ENCODE data around the gene FARSB. TPM values are rescaled to one million over a fixed set of nuclear protein-coding genes. Genes with fewer than 3 reads are reported as not detected.

The FARSB gene
- total RNA-seq, 1 donor from 2014 or later: 23.1 TPM

DNA sequence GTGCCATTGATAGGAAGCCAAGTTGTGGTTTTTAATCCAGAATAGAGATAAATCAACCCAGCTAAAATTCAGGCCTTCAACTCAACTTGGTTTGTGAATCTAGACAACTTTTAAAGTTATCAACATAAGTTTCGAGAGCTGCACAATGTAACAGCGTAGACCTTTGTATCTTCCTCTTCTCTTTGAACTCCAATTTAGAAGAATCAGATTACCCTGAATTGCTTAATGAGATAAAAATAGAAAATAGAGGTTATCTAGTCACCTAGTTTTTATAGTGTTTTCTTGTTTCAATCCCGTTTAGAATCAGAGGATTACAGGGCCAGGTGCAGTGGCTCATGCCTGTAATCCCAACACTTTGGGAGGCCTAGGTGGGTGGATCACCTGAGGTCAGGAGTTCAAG, 27.9 kb upstream of the FARSB start:
- Mint-ChIP-seq H3K27me3 (ENCODE audit: low read depth, unreplicated experiment) (no peaks in the 10 kb centered on the region), H3K9me3 (ENCODE audit: unreplicated experiment) (no peaks in the 10 kb centered on the region), H3K27ac (ENCODE audit: unreplicated experiment) (no peak overlapping the region)

DNA sequence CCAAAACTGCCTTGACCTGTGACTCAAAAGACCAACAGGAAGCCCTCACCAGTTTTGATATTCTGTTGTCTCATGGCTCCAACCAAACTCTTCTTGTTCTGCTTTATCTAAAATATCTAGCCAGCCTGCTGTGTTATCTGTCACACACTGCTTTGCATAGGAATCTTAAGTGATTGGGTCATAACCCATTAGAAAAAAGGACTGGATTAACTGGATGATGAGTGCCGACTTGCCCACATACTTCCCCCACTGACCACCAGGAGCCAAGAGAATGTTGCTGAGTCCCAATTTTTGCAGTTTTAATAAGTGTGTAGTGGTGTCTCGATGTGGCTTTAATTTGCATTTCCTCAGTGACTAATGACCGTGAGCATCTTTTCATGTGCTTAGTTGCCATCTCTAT, 22.1 kb upstream of the FARSB start:
- Mint-ChIP-seq H3K36me3 (ENCODE audit: low read depth, unreplicated experiment) (no peaks in the 10 kb centered on the region), H3K4me3 (ENCODE audit: unreplicated experiment) (no peak overlapping the region), H3K27ac (ENCODE audit: unreplicated experiment) (peak overlapping the region; percentile 8), H3K9me3 (ENCODE audit: unreplicated experiment) (no peaks in the 10 kb centered on the region), H3K4me1 (ENCODE audit: low read depth, unreplicated experiment) (peaks cover 3% of the 10 kb centered on the region), H3K27me3 (ENCODE audit: low read depth, unreplicated experiment) (peaks cover 4% of the 10 kb centered on the region)
- no peak overlapping the region for H2AFZ ChIP-seq (ENCODE audit: low read depth, low read length)
- no peaks in the 10 kb centered on the region for H3K4me1 ChIP-seq (ENCODE audit: insufficient read depth, low read length)
- FAIRE-seq (peak; percentile 47), DNase-seq (ENCODE audit: low read depth) (no peak)
- no peak for TF ChIP-seq EZH2 (IDR thresholded peaks at IDR 0.05; ENCODE audit: insufficient read depth, low read length)
- TF ChIP-seq, protein P1, sequence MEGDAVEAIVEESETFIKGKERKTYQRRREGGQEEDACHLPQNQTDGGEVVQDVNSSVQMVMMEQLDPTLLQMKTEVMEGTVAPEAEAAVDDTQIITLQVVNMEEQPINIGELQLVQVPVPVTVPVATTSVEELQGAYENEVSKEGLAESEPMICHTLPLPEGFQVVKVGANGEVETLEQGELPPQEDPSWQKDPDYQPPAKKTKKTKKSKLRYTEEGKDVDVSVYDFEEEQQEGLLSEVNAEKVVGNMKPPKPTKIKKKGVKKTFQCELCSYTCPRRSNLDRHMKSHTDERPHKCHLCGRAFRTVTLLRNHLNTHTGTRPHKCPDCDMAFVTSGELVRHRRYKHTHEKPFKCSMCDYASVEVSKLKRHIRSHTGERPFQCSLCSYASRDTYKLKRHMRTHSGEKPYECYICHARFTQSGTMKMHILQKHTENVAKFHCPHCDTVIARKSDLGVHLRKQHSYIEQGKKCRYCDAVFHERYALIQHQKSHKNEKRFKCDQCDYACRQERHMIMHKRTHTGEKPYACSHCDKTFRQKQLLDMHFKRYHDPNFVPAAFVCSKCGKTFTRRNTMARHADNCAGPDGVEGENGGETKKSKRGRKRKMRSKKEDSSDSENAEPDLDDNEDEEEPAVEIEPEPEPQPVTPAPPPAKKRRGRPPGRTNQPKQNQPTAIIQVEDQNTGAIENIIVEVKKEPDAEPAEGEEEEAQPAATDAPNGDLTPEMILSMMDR (IDR thresholded peaks at IDR 0.05; ENCODE audit: insufficient read depth, low read depth, low read length): no peak
- no peak overlapping the region for H3K4me3 ChIP-seq (ENCODE audit: insufficient read depth, low read depth, low read length)
- no peaks in the 10 kb centered on the region for H3K79me2 ChIP-seq (ENCODE audit: insufficient read depth, low read length)
- H3K27ac ChIP-seq (ENCODE audit: low read depth, low read length): no peak overlapping the region
- H3K27me3 ChIP-seq (ENCODE audit: insufficient read depth, low read length): peaks cover 6% of the 10 kb centered on the region
- H3K4me2 ChIP-seq (ENCODE audit: low read length): no peak overlapping the region
- no peaks in the 10 kb centered on the region for H3K9me3 ChIP-seq (ENCODE audit: insufficient read depth, low read depth, low read length)
- H3K36me3 ChIP-seq (ENCODE audit: insufficient read depth, low read length): no peaks in the 10 kb centered on the region
- no peak overlapping the region for H3K9ac ChIP-seq (ENCODE audit: low read length)
- no peaks in the 10 kb centered on the region for H4K20me1 ChIP-seq (ENCODE audit: insufficient read depth, low read length)

More for the DNA sequence above, 27.9 kb upstream of the FARSB start:
- TF ChIP-seq, protein P1 (IDR thresholded peaks at IDR 0.05; ENCODE audit: insufficient read depth, low read depth, low read length): no peak
- TF ChIP-seq EZH2 (IDR thresholded peaks at IDR 0.05; ENCODE audit: insufficient read depth, low read length): no peak
- Histone ChIP-seq H3K36me3 (ENCODE audit: insufficient read depth, low read length) (no peaks in the 10 kb centered on the region), H2AFZ (ENCODE audit: low read depth, low read length) (no peak overlapping the region), H3K9me3 (ENCODE audit: insufficient read depth, low read depth, low read length) (no peaks in the 10 kb centered on the region), H3K4me1 (ENCODE audit: insufficient read depth, low read length) (no peaks in the 10 kb centered on the region), H3K9ac (ENCODE audit: low read length) (no peak overlapping the region), H3K27ac (ENCODE audit: low read depth, low read length) (no peak overlapping the region), H3K4me2 (ENCODE audit: low read length) (no peak overlapping the region), H3K79me2 (ENCODE audit: insufficient read depth, low read length) (no peaks in the 10 kb centered on the region), H3K4me3 (ENCODE audit: insufficient read depth, low read depth, low read length) (no peak overlapping the region), H3K27me3 (ENCODE audit: insufficient read depth, low read length) (peaks cover 6% of the 10 kb centered on the region), H4K20me1 (ENCODE audit: insufficient read depth, low read length) (no peaks in the 10 kb centered on the region)
- H3K4me3 Mint-ChIP-seq (ENCODE audit: unreplicated experiment): no peak overlapping the region
- no peaks in the 10 kb centered on the region for H3K4me1 Mint-ChIP-seq (ENCODE audit: low read depth, unreplicated experiment)
- no peak for FAIRE-seq
- no peak for DNase-seq (ENCODE audit: low read depth)
- no peaks in the 10 kb centered on the region for H3K36me3 Mint-ChIP-seq (ENCODE audit: low read depth, unreplicated experiment)

DNA sequence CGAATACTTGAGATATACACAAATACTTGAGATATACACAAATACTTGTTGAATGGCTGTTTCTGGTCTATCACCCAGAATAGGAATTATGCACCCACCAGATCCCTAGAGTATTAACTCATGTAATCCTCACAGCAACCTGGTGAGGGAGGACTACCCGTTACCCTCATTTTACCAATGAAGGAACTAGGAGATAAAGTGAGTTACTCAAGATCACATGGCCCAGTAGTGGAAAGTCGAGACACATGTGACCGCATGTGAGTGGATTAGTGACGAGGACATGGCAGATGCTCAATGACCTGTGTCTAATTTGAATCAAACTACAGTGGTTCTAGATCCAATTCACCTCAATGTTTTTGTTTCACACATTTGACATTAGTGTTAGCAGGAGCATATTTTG, 18.0 kb upstream of the FARSB start:
- Histone ChIP-seq H3K9ac (ENCODE audit: low read length) (no peak overlapping the region), H3K27me3 (ENCODE audit: insufficient read depth, low read length) (peaks cover 20% of the 10 kb centered on the region), H3K27ac (ENCODE audit: low read depth, low read length) (no peak overlapping the region), H3K79me2 (ENCODE audit: insufficient read depth, low read length) (no peaks in the 10 kb centered on the region), H2AFZ (ENCODE audit: low read depth, low read length) (no peak overlapping the region), H3K36me3 (ENCODE audit: insufficient read depth, low read length) (no peaks in the 10 kb centered on the region), H3K4me1 (ENCODE audit: insufficient read depth, low read length) (no peaks in the 10 kb centered on the region), H3K4me3 (ENCODE audit: insufficient read depth, low read depth, low read length) (no peak overlapping the region), H3K4me2 (ENCODE audit: low read length) (no peak overlapping the region), H4K20me1 (ENCODE audit: insufficient read depth, low read length) (no peaks in the 10 kb centered on the region), H3K9me3 (ENCODE audit: insufficient read depth, low read depth, low read length) (no peaks in the 10 kb centered on the region)
- no peak overlapping the region for H3K4me3 Mint-ChIP-seq (ENCODE audit: unreplicated experiment)
- H3K9me3 Mint-ChIP-seq (ENCODE audit: unreplicated experiment): peaks cover 2% of the 10 kb centered on the region
- TF ChIP-seq, protein P1 (IDR thresholded peaks at IDR 0.05; ENCODE audit: insufficient read depth, low read depth, low read length): no peak
- no peak for TF ChIP-seq EZH2 (IDR thresholded peaks at IDR 0.05; ENCODE audit: insufficient read depth, low read length)
- H3K4me1 Mint-ChIP-seq (ENCODE audit: low read depth, unreplicated experiment): peaks cover 3% of the 10 kb centered on the region
- FAIRE-seq: no peak
- no peak overlapping the region for H3K27ac Mint-ChIP-seq (ENCODE audit: unreplicated experiment)
- DNase-seq (ENCODE audit: low read depth): no peak
- no peaks in the 10 kb centered on the region for H3K36me3 Mint-ChIP-seq (ENCODE audit: low read depth, unreplicated experiment)
- H3K27me3 Mint-ChIP-seq (ENCODE audit: low read depth, unreplicated experiment): peaks cover 18% of the 10 kb centered on the region
